GM18498 (cell line): ENCODE data around the gene TSPAN7.
A peak's percentile ranks its signal among the peaks of the same experiment; 100 is the strongest.

Experiments
- ATAC-seq: cut with Tn5 transposase; IDR thresholded peaks from one replicate; pipeline ENCODE4 v1.9.1; 2021; ENCODE audit warnings: mild to moderate bottlenecking, moderate library complexity; ENCODE audit not compliant: unreplicated experiment

TSPAN7 gene

DNA sequence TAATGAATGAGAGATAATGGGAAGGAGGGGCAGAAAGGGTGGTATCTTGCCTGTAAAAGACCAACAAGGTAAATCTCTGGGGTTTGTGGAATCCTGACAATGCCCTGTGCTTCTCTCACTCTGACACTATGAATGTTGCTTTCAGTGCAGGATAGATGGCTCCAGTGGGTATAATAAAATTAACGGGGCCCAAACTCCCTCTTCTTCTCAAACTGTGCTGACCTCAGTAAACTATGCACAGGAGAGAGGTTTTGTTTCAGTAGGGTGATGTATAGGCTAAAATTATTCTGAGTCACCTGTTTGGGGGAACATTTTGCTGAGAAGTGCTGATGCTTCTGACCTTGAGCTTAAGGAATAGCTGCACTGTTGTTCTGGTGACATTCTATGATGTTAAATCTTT, 82.6 kb downstream of the TSPAN7 start:
- ATAC-seq, result no peak

DNA sequence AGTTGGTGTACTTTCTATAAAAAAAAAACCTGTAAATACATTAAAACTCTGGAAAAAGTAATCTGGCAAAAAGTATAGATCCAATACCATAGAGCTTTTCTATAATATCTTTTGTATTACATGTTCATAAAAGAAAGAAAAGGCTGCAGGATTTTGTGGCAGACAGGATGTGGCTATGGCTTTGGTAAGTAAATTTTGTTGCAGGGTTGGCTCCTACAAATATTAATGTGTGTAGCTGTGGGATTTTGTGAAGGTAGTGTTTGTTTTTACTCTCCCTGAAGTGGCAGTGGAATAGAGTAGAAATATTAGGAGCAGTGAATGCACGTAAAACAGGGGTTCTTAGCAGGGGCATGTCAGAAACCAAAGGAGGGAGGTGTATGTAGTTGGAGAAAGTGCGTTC, 84.8 kb downstream of the TSPAN7 start:
- no peak for ATAC-seq

DNA sequence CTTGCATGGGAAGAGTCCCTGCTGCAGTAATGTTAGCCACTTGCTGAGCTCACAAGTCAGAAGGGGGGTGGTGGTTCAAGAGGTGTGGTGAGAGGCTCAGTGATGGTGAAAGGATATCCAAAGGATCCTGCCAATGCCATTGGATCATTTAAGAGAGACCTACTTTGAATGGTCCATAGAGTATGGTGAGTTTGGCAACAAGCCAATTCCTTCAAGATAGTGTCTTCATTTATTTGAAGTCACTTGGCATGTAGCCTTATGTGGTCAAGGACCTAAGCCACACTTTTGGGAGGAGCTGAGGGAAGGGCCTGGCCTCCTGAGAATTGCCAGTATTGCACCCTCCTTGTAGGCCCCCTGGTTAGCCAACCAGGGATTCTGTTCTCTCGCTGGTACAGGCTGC, 87.9 kb downstream of the TSPAN7 start:
- ATAC-seq, result no peak

DNA sequence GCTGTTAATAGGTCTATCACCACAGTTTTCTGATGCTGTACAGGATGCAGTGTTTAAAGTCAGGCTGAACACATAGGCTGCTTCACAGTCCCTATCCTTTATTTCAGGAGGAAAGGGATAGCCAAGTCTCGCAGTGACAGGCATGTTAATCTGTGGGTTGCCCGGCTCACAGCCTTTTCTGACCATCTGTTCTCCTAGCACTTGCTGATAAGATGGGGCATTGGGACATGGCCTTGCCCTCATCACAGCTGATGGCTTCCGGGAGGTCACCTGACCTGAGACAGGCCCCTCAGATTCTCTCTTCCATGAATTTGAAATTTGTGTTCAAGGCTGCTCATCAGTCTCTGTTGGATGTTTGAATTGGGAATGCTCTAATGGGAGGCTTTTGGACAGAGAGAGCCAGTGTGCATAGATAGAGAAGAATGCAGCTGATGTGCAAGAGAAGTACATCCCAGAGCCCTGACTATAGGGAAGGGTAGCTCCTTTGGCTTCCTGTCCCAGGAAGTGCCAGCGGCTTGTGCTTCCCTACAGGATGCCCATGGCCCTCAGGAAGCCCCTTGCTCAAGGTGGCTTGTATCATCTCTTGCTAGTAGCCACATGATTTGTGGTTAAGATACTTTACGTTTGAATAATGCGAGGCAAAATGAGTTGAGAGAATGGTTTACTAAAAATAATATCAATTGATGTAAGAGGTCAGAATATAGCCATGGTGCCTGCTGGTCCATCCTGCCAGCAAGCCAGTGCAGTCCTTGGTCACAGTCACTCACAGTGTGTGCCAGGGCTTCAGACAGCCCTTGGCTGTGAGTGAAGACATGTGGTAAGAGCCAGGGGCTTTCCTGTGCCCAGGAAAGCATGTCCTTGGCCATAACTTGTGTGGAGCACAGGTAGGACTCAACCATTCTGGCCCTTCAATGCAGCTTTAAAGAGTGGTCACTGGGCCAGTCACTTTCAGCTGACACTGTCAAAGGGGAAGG, 88.6 kb downstream of the TSPAN7 start:
- no peak for ATAC-seq

DNA sequence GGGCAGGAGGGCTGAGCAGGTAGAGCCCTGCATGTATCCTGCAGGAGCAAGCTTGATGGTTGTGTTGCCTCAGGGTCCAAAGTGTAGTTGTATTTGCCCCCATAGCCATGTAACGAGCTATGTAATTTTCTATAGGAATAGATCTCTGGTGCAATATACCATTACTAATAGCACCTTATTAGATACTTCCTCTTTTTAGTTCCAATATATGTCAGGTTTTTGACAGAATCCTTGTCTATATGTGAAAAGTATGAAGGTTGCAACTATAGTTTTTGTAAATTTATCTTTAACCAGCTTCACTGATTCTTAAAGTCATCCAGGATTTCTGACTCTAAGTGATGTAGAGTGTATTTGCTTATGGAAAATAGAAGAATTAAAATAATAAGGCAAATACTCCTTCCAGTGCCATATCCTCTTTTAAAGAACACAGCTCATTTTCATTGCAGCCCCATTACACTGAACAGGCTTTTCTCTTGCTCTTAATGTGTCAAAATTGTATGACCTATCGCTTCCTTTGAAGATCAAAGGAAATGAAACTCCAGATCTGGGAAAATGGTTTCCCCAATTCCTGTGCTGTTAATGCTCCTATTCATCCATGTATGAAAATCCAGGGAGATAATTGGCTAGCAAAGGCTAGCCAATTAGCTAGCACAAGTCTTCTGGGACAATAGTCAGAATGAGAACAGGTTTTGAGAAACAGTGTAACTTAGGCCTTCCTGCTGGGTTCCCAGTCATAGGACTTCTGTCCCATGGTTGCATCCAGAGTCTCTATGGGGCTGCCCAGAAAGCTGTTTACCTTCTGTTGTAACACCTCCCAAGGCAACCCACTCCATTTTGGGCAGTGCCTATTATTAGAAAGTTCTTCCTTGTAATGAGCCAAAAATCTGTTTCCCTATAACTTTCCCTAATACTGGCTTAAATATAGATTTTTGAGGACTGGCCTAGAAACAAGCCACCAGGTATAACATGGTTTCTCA, 90.6 kb downstream of the TSPAN7 start:
- ATAC-seq, result no peak

DNA sequence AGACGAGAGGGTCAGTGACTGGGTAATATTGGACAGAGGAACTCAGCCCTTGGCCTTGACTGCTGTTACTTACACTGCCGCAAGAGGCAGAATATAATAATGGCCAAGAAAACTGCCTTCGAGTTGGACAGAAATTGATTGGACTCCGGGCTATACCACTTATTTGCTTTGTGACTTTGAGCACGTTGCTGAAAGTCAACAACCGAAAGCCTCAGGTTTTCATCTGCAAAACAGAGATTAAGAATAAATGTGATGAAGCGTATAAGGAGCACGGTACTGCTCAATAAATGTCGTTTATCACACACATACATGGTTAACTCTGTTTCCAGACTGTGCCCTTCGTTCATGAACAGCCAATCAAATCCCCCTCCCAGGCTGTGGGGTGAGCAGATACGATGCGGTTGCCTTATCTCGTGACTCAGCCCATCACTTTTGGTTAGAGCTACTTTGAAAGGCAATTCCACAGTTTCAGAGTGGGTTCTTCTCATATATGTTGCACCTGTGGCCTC, 91.6 kb downstream of the TSPAN7 start:
- no peak for ATAC-seq

DNA sequence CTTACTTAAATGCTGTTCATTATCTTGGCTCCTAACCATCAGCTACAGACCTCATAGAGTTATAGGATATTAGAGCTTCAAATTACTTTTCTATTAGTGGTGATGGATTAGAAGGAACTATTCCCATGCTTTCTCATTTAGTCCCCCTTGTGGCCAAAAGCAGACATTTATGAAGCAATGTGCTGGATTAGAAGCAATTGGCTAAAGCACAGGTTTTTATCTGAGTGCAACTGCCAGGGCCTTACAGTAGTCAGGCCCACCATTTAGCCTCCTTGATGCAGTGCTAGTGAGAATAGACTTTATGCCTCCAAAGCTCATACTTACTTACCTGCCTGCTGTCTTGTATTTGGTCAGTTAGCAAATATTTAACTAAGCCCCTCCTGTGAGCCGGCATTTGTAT, 93.0 kb downstream of the TSPAN7 start:
- no peak for ATAC-seq

DNA sequence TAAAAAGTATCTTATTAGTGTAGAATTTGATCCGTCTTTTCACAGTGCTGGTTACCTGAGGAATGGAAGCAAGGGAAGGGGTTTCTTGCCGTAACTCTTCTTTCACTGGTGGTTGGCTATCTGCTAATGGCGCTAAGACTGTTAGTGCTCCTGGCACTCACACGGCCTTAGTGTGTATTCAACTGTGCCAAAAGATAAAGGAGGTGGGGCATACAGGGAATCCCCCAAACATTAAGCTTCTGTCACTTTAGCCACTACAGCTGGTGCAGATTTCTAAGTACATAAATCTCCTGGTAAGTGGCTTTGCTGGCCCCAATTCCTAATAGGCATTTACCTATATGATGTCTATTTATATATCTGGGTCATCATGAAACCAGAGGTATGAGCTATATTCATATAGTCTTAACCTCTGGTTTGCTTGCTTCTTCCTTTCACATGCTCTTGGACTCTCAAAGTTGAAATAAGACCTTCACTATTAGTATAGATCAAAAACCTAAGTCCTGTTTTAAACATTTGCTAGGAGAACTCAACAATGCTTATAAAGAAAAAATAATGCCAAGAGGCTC, 95.1 kb downstream of the TSPAN7 start:
- no peak for ATAC-seq

DNA sequence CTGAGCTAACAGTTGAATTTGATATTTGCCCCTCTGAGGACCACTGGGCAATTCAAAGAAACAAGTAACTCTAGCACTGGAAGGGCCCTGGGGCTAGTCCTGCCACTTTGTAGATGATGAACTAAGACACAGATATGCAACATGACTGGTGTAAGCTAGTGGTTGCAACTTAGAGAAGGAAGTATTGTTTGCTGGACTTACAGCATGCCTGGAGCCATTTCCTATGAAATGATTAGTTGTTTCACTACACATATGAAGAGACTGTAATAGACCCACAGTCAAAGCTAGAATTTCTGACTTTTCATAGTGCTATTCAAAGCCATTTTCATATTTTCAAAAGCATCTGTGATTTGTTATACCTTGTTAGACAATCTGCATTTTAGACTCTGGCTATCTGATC, 96.2 kb downstream of the TSPAN7 start:
- peak; percentile 56 for ATAC-seq

DNA sequence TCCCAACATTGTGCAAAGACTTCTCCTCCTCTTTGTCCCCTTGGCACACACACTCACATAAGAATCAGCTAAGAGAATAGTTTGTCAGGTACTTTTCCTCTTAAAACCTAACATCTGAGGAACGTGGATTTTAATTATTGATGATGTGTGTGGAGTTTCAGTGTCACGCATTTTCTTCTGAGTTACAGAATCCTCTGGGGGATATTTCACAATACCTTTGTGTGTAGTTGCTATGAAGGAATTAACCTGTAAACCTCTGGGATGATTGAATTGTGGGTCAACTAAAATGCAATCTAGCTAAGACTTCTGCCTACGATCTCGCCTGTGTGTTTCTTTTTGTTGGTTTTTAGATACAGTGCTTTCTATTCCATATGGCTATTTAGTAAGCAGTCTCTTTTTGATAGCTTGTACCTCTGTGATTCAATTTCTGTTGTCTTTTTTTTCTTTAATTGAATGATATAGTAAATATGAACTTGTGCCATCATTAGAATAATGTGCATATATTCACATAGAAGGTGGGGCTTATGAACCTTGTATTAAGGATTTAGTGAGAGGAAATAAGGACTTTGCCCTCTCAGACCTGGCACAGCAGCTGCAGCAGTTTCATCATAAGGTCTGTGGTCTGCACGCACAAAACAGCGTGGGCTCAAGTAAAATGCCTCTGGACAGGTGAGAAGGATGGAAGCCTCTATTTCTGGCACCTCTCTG, 99.2 kb downstream of the TSPAN7 start:
- no peak for ATAC-seq

DNA sequence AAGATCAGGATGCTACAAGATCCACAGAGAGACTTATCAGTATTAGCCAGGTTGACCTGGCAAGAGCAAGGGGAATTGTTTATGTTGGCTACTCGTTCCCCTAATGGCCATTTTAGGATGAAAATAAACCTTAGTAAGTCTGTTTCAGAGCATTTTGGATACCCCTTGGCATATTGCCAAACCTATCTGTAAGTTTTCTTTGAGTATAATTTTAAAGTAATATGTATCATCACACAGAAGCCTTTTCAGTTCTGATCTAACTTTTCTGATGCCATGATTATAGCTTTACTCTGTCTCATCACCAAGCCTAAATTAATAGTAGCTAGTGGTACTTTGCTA, 99.7 kb downstream of the TSPAN7 start:
- no peak for ATAC-seq

DNA sequence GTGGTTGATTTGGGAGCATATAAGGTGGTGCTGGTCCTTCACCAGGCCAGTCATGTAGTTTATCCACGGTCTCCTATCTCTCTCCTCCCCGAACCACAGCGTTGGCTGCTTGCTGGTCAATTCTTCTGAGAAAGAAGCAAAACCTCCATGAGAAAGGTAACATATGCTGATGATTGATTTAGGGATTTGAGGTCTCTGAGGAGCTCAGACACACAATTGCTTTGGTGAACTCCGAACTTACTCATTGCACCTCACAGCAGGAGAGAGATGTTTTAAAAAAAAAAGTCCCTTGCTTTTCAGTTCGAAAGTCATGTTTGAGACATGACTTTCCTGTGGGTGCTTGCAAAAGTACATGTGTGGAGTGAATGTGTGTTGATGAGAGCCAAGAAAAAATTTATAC, 100.2 kb downstream of the TSPAN7 start:
- peak; percentile 40 for ATAC-seq

DNA sequence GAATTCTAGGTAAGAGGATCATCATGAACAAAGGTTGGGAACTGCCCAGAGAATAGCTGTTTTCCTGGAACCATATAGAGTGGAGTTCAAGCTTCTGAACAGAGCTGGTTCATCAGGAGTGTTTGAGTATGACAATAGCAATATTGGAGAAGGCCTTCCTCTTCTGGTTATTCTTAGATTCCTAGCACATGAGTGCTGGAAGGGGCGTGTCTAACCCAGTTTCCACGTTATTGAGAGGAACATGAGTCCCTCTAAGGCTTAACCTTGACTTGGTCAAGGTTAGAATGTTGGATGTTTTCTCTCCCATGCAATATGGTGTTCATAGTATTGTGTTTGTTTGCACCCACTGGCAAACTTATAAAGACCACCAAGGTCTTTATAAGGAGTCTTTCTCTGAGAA, 101.3 kb downstream of the TSPAN7 start:
- ATAC-seq, result no peak

DNA sequence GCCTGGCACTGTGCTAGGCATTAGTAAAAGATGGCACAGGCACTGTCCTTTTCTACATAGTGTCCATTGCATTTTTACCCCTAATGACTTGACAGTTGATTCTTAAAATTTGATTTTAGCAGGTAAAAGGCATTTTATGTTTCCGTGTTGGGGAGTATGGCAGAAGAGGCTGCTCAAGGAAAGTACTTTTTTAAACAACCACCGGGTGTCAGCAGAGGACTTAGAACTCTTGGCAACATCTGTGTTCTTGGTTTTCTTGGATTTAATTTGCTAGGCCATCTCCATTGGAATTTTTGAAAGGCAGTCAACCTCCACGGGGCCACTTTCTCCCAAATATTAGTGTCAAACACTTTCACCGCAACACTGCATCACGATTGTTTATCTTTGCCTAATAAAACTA, 102.9 kb downstream of the TSPAN7 start:
- no peak for ATAC-seq

DNA sequence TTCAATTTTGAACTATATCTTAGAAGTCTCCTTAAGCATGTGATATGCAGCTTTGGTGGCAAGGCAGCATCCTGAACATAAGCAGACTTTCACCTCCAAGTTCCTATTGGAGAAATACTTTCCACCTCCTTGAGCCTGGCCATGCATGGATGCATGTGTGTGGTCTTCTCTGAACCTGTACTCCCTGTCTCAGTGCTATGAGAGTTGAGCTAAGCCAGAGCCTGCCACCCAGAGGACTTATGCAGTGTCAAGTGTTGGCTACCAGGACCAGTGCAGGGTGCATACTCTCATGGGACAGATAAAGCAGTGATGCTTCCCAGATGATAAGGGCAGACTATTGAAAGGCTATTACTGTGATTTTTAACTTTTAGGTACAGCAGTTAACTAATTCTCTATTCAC, 105.6 kb downstream of the TSPAN7 start:
- ATAC-seq, result no peak

DNA sequence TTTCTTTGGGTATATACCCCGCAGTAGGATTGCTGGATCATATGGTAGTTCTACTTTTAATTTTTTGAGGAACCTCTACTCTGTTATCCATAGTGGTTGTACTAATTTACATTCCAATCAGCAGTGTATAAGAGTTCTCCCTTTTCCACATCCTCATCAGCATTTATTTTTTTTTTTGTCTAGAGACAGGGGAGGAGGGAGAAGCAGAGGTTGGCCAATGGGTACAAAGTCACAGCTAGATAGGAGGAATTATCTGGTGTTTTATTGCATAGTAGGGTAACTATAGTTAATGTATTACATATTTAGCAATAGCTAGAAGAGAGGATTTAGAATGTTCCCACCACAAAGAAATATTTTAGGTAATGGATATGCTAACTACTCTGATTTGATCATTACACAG, 107.4 kb downstream of the TSPAN7 start:
- ATAC-seq, result no peak

DNA sequence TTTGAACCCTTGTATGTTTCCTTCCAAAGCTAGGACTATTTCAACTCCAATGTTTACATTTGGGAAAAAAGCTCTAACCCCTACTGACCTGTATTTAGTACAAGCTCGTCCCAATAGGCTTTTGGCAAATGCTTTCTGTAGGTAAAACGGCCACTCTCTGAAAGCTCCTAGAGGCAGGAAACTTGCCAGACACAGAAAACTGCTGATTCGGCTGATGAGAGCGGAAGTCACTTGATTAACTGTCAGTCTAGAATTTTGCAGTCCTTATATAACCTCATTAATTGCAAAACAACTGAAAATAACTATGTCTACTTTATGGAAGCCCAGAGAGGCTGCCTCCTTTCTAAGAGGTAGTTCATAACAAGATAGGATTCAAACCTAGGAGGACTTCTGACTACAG, 108.1 kb downstream of the TSPAN7 start:
- ATAC-seq, result no peak

DNA sequence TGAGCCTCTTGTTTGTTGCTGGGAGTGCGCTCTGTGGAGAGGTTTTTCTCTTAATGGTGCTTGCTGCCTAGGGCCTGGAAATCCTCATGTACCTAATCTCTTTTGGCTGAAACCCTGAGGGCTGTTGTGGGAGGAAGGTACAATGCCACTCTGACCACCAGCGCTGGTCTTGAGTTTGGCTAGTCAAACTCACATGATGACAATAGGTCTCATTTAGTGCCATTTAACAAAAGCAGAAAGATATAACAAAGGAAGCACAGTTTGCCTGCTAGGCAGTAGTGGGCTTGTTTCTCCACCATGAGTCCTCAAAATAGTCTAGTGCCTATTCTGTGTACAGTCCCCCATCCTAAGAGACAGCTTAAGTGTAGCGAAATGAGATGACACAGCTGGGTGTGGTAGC, 111.3 kb downstream of the TSPAN7 start:
- ATAC-seq, result no peak

DNA sequence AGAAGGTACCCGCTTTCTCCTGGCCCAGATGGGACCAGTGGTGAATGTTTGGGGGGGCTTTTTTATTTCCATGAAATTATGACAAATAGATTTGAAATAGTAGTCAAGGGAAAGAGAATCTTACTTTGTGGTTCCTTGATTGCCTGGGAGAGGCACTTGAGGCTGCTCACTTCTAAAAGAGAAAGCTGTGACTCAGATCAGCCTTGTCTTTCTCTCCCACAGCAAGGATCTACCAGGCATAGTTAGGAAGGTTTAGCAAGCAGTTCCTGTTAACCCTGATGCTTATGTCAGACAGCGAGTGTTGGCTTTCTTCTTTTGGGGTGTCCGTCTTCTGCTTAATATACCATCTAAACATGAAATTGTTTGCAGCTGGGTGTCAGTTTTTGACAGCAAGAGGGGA, 114.5 kb downstream of the TSPAN7 start:
- ATAC-seq, result no peak

DNA sequence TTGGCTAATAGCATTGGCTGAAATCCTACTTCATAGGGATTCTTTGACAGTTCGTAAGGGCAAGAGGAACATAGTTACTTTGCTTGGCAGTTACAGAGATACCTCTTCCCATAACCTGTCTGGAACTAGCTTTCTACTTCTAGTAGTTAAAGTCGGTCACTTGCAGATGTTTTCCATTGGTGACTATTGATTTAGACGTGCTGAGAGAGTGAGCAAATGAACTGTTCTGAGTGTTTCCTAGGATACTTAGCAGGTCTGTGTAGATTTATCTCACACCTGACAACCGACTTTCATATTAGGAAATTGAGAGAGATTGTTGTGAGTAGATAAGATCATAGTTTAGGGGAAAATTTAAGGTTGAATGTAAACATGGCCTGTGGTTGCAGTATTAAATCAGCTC, 116.8 kb downstream of the TSPAN7 start:
- ATAC-seq, result no peak

DNA sequence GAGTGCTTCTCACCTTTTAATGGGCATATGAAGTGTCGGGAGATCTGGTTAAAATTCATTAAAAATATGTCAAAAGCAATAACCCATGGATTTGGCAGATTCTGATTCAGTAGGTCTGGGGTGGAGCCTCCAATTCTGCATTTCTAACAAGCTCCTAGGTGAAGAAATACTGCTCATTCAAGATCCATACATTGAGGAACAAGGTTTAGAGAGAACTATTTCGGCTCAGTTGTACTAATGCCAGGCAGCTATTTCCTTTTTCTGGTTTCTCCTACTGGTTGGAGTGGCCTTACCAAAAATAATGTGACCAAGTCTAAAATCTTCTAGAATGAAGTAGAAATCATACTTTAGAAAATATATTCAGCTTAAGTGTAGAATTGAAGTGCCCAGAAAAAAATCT, 117.5 kb downstream of the TSPAN7 start:
- no peak for ATAC-seq
